ENCODE results near the gene ASCC1. TPM values are rescaled to one million over a fixed set of nuclear protein-coding genes. Genes with fewer than 3 reads are reported as not detected.

ASCC1 gene
- total and polyA plus RNA-seq, 2 donors (not counting 3 experiments of a cell fraction or from before 2014, with no cell fraction given): 16.0 to 24.9 TPM

DNA sequence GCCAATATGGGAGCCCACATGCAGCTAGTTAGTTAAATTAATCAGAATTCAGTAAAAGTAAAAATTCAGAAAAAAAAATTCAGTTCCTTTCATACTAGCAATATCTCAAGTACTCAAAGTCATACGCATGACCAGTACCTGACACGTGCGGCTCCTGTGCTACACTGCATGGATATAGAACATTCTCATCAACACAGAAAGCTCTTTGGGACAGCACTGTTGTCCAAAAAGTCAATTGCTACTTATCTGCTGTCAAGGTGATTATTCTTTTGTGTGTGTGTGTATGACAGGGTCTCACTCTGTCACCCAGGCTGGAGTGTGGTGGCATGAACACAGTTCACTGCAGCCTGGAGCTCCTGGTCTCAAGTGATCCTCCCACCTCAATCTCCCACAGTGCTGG lies 15.2 kb downstream of the ASCC1 start:
- Histone ChIP-seq H3K4me2 (ENCODE audit: insufficient read depth, low read length) (no peak overlapping the region), H3K4me3 (replicated peaks in 1 of 3; ENCODE audit: insufficient read depth in 1 of 3, low read depth in 1 of 3, low read length in 3 of 3) (no peak overlapping the region), H3K4me1 (ENCODE audit: control insufficient read depth, extremely low read depth, insufficient read depth, low read length) (no peaks in the 10 kb centered on the region), H3K9me3 (replicated peaks; ENCODE audit: control insufficient read depth, insufficient read depth, low read length) (no peaks in the 10 kb centered on the region), H2AFZ (ENCODE audit: low read depth, low read length) (no peak overlapping the region), H3K36me3 (ENCODE audit: control insufficient read depth in 2 of 2, extremely low read depth in 1 of 2, insufficient read depth in 2 of 2, low read length in 2 of 2) (peaks cover 0 to 3% of the 10 kb centered on the region in 2 experiments), H3K79me2 (ENCODE audit: control insufficient read depth, insufficient read depth, low read length) (no peaks in the 10 kb centered on the region), H4K20me1 (replicated peaks; ENCODE audit: control insufficient read depth, extremely low read depth, insufficient read depth, low read length) (no peaks in the 10 kb centered on the region), H3K9me1 (replicated peaks; ENCODE audit: control insufficient read depth, extremely low read depth, insufficient read depth, low read length) (no peaks in the 10 kb centered on the region), H3K27ac (ENCODE audit: insufficient read depth, low read depth, low read length) (no peak overlapping the region), H3K9ac (replicated peaks; ENCODE audit: extremely low read depth, insufficient read depth, low read length) (no peak overlapping the region), H3K27me3 (ENCODE audit: control insufficient read depth in 2 of 2, insufficient read depth in 2 of 2, low read length in 2 of 2) (no peaks in the 10 kb centered on the region)
- intact Hi-C loops (cut with micrococcal nuclease): no loop called here
- FAIRE-seq (no peak), DNase-seq (ENCODE audit: low read depth, low spot score) (no peak)
- BruUV-seq (replicated peaks): no TSS peak
- ChIA-PET CTCF (interaction anchor here (1.1 kb wide), 1 partner anchor 75 kb away, joined by 7 read pairs; no protein-coding TSS in a partner anchor), POLR2A (no interaction called here)
- dilution Hi-C loops (cut with MboI; ENCODE audit: extremely low pct_ligation_motif_present, low sequenced_read_pairs): no loop called here
- no peak for TF ChIP-seq POLR2A (IDR thresholded peaks at IDR 0.05; ENCODE audit: low read depth, low read length)
- TF ChIP-seq MYC (IDR thresholded peaks at IDR 0.05; ENCODE audit: low read depth, low read length): no peak
- TF ChIP-seq EZH2 (IDR thresholded peaks at IDR 0.05; ENCODE audit: borderline replicate concordance, low read depth, low read length, severe bottlenecking): no peak
- TF ChIP-seq, protein P1, sequence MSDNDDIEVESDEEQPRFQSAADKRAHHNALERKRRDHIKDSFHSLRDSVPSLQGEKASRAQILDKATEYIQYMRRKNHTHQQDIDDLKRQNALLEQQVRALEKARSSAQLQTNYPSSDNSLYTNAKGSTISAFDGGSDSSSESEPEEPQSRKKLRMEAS (IDR thresholded peaks at IDR 0.05; ENCODE audit: insufficient read depth, insufficient read length): no peak
- no peak for TF ChIP-seq JUN (IDR thresholded peaks at IDR 0.05; ENCODE audit: borderline replicate concordance, insufficient read depth, insufficient read length, low read depth)
- no peak for TF ChIP-seq FOS (IDR thresholded peaks at IDR 0.05; ENCODE audit: borderline replicate concordance, insufficient read depth, low read length)
- TF ChIP-seq GATA2 (IDR thresholded peaks at IDR 0.05; ENCODE audit: insufficient read depth, insufficient read length, low read depth, low read length): no peak
- TF ChIP-seq POLR2AphosphoS5 (IDR thresholded peaks at IDR 0.05; ENCODE audit: insufficient read depth, low read depth, low read length): no peak
- TF ChIP-seq, protein P2, sequence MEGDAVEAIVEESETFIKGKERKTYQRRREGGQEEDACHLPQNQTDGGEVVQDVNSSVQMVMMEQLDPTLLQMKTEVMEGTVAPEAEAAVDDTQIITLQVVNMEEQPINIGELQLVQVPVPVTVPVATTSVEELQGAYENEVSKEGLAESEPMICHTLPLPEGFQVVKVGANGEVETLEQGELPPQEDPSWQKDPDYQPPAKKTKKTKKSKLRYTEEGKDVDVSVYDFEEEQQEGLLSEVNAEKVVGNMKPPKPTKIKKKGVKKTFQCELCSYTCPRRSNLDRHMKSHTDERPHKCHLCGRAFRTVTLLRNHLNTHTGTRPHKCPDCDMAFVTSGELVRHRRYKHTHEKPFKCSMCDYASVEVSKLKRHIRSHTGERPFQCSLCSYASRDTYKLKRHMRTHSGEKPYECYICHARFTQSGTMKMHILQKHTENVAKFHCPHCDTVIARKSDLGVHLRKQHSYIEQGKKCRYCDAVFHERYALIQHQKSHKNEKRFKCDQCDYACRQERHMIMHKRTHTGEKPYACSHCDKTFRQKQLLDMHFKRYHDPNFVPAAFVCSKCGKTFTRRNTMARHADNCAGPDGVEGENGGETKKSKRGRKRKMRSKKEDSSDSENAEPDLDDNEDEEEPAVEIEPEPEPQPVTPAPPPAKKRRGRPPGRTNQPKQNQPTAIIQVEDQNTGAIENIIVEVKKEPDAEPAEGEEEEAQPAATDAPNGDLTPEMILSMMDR (IDR thresholded peaks at IDR 0.05; ENCODE audit: extremely low read depth in 1 of 2, insufficient read depth in 1 of 2, low read depth in 1 of 2, low read length in 2 of 2): no peak
